Measurements from ENCODE around the gene CNTN5.

GRCh38 chr11:99406345-99406744 is 385.6 kb downstream of the CNTN5 start:
- TF ChIP-seq CTCF (IDR thresholded peaks at IDR 0.05) (no peak), POLR2A (IDR thresholded peaks at IDR 0.05) (no peak)

All from lower leg skin (tissue), 3 donors.